ENCODE data around the gene TFPI2.

TFPI2 gene

DNA sequence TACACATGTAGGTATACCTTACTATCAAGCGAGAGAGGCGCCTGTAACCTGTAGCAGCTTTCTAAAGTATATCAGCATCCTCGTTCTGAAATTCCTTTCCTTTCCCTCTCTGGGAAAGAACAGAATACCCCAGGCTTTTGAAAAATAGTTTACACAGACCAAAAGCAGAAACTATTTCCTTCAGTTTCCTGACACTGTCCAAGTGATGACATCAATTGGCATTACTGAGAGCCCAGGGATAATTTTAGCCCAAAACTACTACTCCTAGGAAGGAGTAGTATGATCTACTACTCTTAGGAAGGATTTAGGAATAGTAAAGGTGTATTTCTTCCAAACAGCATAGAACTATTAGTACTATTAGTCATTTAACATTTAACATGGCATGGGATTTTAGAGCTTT lies 37.0 kb upstream of the TFPI2 start:
- no peak overlapping the region for H3K4me3 ChIP-seq (replicated peaks; ENCODE audit: low read depth, low read length)
- TF ChIP-seq, protein P1, sequence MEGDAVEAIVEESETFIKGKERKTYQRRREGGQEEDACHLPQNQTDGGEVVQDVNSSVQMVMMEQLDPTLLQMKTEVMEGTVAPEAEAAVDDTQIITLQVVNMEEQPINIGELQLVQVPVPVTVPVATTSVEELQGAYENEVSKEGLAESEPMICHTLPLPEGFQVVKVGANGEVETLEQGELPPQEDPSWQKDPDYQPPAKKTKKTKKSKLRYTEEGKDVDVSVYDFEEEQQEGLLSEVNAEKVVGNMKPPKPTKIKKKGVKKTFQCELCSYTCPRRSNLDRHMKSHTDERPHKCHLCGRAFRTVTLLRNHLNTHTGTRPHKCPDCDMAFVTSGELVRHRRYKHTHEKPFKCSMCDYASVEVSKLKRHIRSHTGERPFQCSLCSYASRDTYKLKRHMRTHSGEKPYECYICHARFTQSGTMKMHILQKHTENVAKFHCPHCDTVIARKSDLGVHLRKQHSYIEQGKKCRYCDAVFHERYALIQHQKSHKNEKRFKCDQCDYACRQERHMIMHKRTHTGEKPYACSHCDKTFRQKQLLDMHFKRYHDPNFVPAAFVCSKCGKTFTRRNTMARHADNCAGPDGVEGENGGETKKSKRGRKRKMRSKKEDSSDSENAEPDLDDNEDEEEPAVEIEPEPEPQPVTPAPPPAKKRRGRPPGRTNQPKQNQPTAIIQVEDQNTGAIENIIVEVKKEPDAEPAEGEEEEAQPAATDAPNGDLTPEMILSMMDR (IDR thresholded peaks at IDR 0.05; ENCODE audit: low read depth, low read length, missing control alignments): no peak
- no peak for DNase-seq (ENCODE audit: extremely low read depth, low read depth)

- DNase-seq (ENCODE audit: extremely low read depth, low read depth): no peak
- H3K4me3 ChIP-seq (replicated peaks; ENCODE audit: low read depth, low read length): no peak overlapping the region
- TF ChIP-seq, protein P1 (IDR thresholded peaks at IDR 0.05; ENCODE audit: low read depth, low read length, missing control alignments): no peak
Measured at GRCh38 chr7:93926800-93927199, 36.2 kb upstream of the TFPI2 start.

DNA sequence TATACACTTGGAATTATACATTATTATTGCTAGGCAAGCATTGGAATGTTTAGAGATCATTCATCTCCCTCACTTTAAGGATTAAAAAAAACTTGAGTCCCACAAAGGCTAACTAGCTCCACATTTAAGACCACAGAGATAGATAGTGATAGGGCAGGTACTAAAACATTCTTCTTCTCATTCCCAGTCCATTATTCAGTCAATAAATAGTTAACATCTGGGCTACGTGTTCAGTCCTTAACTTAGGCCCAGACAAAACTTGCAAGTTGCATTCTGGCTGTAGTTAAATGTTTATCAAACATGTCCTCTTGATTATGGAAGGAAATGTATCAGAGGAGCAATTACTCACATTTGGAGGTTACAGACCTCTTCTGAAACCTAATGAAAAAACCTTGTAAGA lies 33.4 kb upstream of the TFPI2 start:
- TF ChIP-seq, protein P1 (IDR thresholded peaks at IDR 0.05; ENCODE audit: low read depth, low read length, missing control alignments): no peak
- H3K4me3 ChIP-seq (replicated peaks; ENCODE audit: low read depth, low read length): peak overlapping the region; percentile 69
- DNase-seq (ENCODE audit: extremely low read depth, low read depth): no peak

- peak overlapping the region; percentile 69 for H3K4me3 ChIP-seq (replicated peaks; ENCODE audit: low read depth, low read length)
- TF ChIP-seq, protein P1 (IDR thresholded peaks at IDR 0.05; ENCODE audit: low read depth, low read length, missing control alignments): no peak
- no peak for DNase-seq (ENCODE audit: extremely low read depth, low read depth)
Measured at GRCh38 chr7:93923296-93923695, 32.7 kb upstream of the TFPI2 start.

DNA sequence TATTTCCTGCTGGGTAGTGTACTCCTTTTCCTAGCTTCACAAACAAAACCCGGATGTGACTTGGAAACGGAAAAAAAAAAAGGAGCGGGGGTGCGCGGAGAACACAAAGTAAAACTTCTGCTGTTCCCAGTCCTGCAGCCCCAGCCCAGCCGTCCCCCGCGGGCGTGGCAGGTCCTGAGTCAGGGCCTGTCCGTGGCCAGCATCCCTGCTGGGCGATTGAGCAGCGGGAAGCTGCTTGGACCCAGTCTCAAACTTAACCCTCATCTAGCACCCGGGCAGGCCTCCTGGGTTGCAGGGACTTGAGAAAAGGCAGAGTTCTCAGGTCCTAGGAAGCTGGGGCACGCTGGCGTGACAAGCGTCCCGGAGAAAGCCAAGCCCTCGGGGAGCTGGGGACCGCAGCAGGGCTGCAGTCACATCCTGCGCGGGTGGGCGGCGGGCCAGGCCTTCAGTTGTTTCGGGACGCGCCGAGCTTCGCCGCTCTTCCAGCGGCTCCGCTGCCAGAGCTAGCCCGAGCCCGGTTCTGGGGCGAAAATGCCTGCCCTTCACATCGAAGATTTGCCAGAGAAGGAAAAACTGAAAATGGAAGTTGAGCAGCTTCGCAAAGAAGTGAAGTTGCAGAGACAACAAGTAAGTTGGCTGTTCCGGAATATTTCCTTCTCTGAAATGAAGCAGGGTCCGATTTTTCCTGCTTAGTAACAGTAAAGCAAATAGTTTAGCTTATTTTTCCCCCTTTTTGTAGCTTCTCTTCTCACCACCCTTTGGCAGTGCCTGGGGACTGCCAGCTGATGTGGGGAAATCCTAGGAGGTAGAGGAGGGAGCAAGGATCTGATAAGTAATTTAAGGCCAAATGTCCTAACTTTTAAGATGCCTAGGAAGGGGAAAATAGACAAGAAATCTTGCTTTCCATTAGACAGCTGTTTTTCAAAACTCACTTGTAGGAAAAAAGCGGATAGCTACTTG lies 31.3 kb upstream of the TFPI2 start, which contains the start of gene GNG11:
Gene GNG11, plus strand, starts transcription at position 129 of the 960 bp plus-strand sequence. Its CDS starts 403 bp downstream, at position 532.
- DNase-seq (ENCODE audit: extremely low read depth, low read depth): no peak
- TF ChIP-seq, protein P1 (IDR thresholded peaks at IDR 0.05; ENCODE audit: low read depth, low read length, missing control alignments): no peak
- H3K4me3 ChIP-seq (replicated peaks; ENCODE audit: low read depth, low read length): peak within 1 kb of the TSS; percentile 69

DNA sequence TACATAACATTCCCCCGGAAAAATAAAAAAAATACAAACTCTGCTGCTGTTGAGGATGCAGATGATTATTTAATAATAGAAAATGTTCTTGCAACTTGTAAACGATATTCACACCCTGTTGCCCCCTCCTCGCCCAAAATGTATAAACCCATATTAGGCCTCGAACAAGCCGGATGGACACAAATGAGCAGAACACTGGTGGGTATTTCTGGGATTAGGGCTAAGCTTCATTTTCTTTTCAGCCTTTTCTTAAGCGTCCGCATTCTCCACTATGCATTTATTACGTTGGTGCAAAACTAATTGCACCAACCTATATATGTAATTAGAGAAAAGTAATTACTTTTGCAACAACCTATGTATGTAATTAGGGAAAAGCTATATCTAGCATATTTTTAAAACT lies 30.6 kb upstream of the TFPI2 start:
- DNase-seq (ENCODE audit: extremely low read depth, low read depth): no peak
- TF ChIP-seq, protein P1 (IDR thresholded peaks at IDR 0.05; ENCODE audit: low read depth, low read length, missing control alignments): no peak
- peak overlapping the region; percentile 69 for H3K4me3 ChIP-seq (replicated peaks; ENCODE audit: low read depth, low read length)
